Mesothelial cell of epicardium (in vitro differentiated cells): Measurements from ENCODE around the gene LAPTM5. TPM values are rescaled to one million over a fixed set of nuclear protein-coding genes. Genes with fewer than 3 reads are reported as not detected.

Experiments
- DNase-seq, 2 experiments: peaks; one replicate each; pipeline ENCODE4 v3.0.0; 2021; ENCODE audit warnings: low spot score in 2 of 2; ENCODE audit not compliant: unreplicated experiment in 2 of 2
- H3K27ac Mint-ChIP-seq: 2 replicates; pipeline ENCODE4 v1.8.0; 2021; ENCODE audit warnings: mixed read lengths
- H3K27me3 Mint-ChIP-seq: 2 replicates; pipeline ENCODE4 v1.8.0; 2021; ENCODE audit warnings: low read depth, mixed read lengths
- H3K36me3 Mint-ChIP-seq: 2 replicates; pipeline ENCODE4 v1.8.0; 2021; ENCODE audit warnings: mixed read lengths
- H3K4me1 Mint-ChIP-seq: 2 replicates; pipeline ENCODE4 v1.8.0; 2021; ENCODE audit warnings: mixed read lengths
- H3K4me3 Mint-ChIP-seq: 2 replicates; pipeline ENCODE4 v1.8.0; 2021; ENCODE audit warnings: mild to moderate bottlenecking, moderate library complexity, mixed read lengths
- H3K9me3 Mint-ChIP-seq: 2 replicates; pipeline ENCODE4 v1.8.0; 2021; ENCODE audit warnings: mixed read lengths
- microRNA-seq: library from miRNA; unstranded; fragments of <30 nt; microRNA quantifications from one replicate; pipeline ENCODE4 v1.2.0, GENCODE V29; 2021; ENCODE audit warnings: inconsistent platforms, mixed read lengths
- total RNA-seq: library from RNA; stranded (reverse); gene quantifications from 3 replicates; pipeline ENCODE4 v1.2.1, GENCODE V29; 2021
- TF ChIP-seq, protein P1 (sequence below): fragments of 200-600 bp; sonication (generic); IDR thresholded peaks from one replicate; pipeline ENCODE4 v1.5.0; 2021; ENCODE audit warnings: antibody characterized with exemption; ENCODE audit not compliant: unreplicated experiment

LAPTM5 gene
- total RNA-seq, 1 donor from 2014 or later: not detected

DNA sequence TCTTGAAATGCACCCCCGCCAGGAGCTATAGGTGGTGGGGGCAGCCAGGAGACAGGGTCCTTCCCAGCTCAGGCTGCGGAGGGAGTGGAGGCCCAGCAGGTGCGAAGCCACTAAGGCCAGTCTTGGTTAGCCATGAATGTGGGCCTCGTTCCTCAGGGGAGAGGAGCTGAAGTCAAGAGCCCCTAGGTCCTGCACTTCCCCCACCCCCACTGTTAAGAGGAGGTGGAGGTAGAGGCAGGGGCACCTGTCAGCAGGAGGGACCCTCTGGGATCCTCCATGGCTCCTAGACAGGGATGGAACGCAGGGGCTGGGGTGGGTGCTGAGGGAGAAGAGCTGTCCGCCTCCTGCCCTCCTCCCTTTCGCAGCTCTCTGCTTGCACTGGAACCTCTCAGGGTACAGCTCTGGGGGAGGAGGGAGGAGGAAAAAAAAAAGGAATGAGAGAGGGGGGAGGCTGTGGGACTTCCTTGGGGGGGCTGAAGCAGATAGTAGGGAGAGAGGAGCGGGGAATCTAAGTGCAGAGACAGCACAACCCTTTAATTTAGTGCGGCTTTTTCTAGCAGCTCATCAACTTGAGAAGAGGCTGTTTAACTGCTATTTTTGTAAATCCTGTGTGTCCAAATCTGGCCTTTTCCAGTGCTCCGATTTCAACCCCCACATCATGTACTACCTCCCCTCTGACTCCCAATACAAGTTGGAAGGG lies 71.2 kb downstream of the LAPTM5 start:
- no peak overlapping the region for H3K4me3 Mint-ChIP-seq
- no peak overlapping the region for H3K27ac Mint-ChIP-seq
- H3K36me3 Mint-ChIP-seq: no peaks in the 10 kb centered on the region
- peaks cover 7% of the 10 kb centered on the region for H3K4me1 Mint-ChIP-seq
- DNase-seq: no peak
- TF ChIP-seq, protein P1, sequence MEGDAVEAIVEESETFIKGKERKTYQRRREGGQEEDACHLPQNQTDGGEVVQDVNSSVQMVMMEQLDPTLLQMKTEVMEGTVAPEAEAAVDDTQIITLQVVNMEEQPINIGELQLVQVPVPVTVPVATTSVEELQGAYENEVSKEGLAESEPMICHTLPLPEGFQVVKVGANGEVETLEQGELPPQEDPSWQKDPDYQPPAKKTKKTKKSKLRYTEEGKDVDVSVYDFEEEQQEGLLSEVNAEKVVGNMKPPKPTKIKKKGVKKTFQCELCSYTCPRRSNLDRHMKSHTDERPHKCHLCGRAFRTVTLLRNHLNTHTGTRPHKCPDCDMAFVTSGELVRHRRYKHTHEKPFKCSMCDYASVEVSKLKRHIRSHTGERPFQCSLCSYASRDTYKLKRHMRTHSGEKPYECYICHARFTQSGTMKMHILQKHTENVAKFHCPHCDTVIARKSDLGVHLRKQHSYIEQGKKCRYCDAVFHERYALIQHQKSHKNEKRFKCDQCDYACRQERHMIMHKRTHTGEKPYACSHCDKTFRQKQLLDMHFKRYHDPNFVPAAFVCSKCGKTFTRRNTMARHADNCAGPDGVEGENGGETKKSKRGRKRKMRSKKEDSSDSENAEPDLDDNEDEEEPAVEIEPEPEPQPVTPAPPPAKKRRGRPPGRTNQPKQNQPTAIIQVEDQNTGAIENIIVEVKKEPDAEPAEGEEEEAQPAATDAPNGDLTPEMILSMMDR: no peak
- H3K27me3 Mint-ChIP-seq: peaks cover 63% of the 10 kb centered on the region
- H3K9me3 Mint-ChIP-seq: no peaks in the 10 kb centered on the region

DNA sequence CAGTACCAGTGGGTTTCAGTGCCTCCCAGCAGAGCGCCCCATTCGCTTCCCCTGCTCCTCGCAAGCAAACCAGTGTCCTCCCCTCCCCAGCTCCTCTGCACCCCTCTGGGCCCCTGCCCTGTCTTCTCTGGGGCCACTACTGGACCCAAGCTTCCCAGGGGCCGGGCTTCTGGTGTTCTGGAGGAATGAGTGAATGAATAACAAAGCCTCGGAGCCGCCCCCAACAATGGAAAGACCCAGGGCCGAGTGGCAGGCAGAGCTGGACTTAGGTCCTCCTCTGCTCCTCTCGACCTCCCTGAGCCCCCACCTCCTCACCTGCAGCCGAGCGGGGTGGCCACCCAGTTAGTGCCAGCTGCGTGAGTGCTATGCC lies 71.8 kb downstream of the LAPTM5 start:
- TF ChIP-seq, protein P1: no peak
- DNase-seq: no peak
- peaks cover 7% of the 10 kb centered on the region for H3K4me1 Mint-ChIP-seq
- H3K4me3 Mint-ChIP-seq: peak overlapping the region; percentile 56
- no peaks in the 10 kb centered on the region for H3K36me3 Mint-ChIP-seq
- H3K9me3 Mint-ChIP-seq: no peaks in the 10 kb centered on the region
- H3K27ac Mint-ChIP-seq: no peak overlapping the region
- H3K27me3 Mint-ChIP-seq: peaks cover 68% of the 10 kb centered on the region

DNA sequence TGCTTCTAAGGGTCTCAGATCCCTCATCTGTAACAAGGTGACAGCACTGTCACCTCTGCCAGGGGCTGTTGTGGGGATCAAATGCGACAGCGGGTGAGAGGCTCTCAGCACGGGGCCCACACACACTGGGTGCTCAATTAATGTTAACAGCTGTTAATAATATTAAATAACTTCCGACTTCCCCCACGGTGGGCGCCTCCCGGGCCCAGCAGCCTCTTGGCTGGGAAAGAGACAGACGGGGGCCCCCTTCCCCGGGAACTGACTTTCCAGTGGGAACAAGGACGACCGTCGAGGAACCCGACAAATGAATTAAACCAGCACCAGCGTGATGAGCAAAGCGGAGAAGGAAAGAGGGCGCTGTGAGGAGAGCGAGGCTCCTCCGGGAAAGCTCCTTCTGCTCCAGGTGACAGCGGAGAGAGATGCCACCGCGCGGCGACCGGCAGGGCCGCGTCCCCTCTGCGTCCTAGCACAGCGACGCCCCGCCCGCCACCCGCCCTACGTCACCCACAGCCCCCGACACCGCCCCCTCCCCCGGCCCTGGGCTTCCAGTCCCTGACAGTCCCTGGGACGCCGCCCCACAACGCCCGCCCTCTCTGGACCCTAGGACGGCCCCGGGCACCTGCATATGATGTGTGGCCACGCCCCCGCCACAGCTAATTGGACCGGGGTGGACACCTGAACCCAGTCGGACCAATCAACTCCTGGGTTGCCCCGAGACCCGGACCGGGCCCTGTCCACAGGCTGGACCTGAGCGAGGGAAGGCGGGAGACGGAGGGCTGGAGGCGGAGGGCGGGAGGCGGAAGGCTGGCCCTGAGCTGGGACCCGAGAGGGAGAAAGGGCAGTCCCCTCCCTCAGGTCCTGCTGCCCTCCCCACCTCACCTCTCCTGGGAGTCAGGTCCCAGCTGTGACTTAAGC lies 72.4 kb downstream of the LAPTM5 start:
- TF ChIP-seq, protein P1: no peak
- no peak overlapping the region for H3K27ac Mint-ChIP-seq
- peaks cover 6% of the 10 kb centered on the region for H3K4me1 Mint-ChIP-seq
- H3K9me3 Mint-ChIP-seq: no peaks in the 10 kb centered on the region
- H3K36me3 Mint-ChIP-seq: no peaks in the 10 kb centered on the region
- peaks cover 69% of the 10 kb centered on the region for H3K27me3 Mint-ChIP-seq
- peak; percentile 37 to 61 for DNase-seq
- H3K4me3 Mint-ChIP-seq: peak overlapping the region; percentile 60

DNA sequence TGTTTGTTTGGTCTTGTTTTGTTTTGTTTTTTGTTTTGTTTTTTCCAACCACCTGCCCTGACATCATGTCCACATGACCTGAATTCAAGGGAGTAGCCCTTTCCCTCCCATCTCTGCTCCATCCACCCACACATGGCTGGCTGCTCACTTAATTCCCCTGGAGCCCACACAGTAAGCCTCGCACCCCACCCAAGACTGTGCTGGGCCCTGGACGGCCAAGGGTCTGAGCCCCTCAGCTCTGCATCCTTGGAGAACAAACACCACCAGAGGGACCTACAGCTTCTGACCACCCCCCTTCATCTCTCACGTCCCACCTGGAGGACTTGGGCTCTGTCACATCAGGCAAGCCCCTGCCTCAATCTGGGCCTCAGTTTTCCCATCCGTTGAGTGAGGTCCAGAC lies 73.3 kb downstream of the LAPTM5 start:
- no peak overlapping the region for H3K4me3 Mint-ChIP-seq
- peaks cover 2% of the 10 kb centered on the region for H3K4me1 Mint-ChIP-seq
- TF ChIP-seq, protein P1: no peak
- peaks cover 66% of the 10 kb centered on the region for H3K27me3 Mint-ChIP-seq
- no peaks in the 10 kb centered on the region for H3K36me3 Mint-ChIP-seq
- no peak for DNase-seq
- no peak overlapping the region for H3K27ac Mint-ChIP-seq
- no peaks in the 10 kb centered on the region for H3K9me3 Mint-ChIP-seq

DNA sequence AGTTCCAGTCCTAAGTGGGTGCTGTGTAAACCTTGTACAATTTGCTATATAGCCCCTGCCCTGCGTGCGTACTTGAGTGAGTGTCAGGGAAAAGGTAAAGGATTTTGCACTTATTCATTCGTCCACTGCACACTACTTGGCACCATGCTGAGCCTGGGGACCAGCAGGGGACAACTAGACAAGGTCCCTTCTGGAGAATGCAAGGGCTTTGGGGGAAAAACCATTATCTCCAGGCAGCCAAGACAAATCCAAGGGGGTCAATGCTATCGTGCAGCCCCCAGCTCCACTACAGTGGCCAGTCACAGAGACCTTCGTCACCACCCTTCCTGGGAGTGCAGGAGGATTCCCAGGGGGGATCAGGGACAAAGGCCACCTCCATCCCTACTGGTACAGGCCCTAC lies 73.9 kb downstream of the LAPTM5 start:
- no peak for DNase-seq
- H3K4me1 Mint-ChIP-seq: peaks cover 2% of the 10 kb centered on the region
- peaks cover 3% of the 10 kb centered on the region for H3K9me3 Mint-ChIP-seq
- TF ChIP-seq, protein P1: no peak
- no peaks in the 10 kb centered on the region for H3K36me3 Mint-ChIP-seq
- no peak overlapping the region for H3K27ac Mint-ChIP-seq
- peaks cover 69% of the 10 kb centered on the region for H3K27me3 Mint-ChIP-seq
- no peak overlapping the region for H3K4me3 Mint-ChIP-seq

Small RNA genes lying within 50 kb of the gene (microRNA-seq; reads per million reads assigned to microRNA genes)
- gene MIR4420: not detected

Other genes with a start within 250 kb of the LAPTM5 start
- gene MATN1, start 34.2 kb downstream of the LAPTM5 start, total RNA-seq: 4.0 to 5.6 TPM (median 4.9 TPM) in 3 replicates
- 43.2 to 46.7 TPM (median 43.3 TPM) in 3 replicates for gene SDC3, start 151.0 kb upstream of the LAPTM5 start, total RNA-seq